Activated naive CD4-positive, alpha-beta T cell treated with anti-CD3 and anti-CD28 coated beads, Interleukin-2, amount 50 U/mL, for 72 hours (primary cell): ENCODE results near the gene ITSN2. TPM values are rescaled to one million over a fixed set of nuclear protein-coding genes. Genes with fewer than 3 reads are reported as not detected.
"Not testable (repeated sequence)": the region's sequence is repeated elsewhere in the genome, so short reads cannot be mapped to it uniquely, and the experiment has no call there.

Experiments
- ATAC-seq, 2 donors: fragments of 150-1000 bp; cut with Tn5 transposase; 2 replicates each; pipeline ENCODE4 v1.10.0; 2021; ENCODE audit warnings: mild to moderate bottlenecking in 2 of 2, moderate library complexity in 2 of 2
- DNase-seq, 2 donors: peaks; one replicate each; pipeline ENCODE4 v3.0.0; 2021 to 2022; ENCODE audit warnings: low spot score in 2 of 2
- H3K27ac Mint-ChIP-seq, 2 donors: one replicate each; pipeline ENCODE4 v1.8.0; 2022; ENCODE audit warnings: mild to moderate bottlenecking in 2 of 2, mixed read lengths in 2 of 2
- H3K36me3 Mint-ChIP-seq, 2 donors: one replicate each; pipeline ENCODE4 v1.8.0; 2022; ENCODE audit warnings: mixed read lengths in 2 of 2
- H3K9me3 Mint-ChIP-seq, 2 donors: one replicate each; pipeline ENCODE4 v1.8.0; 2022; ENCODE audit warnings: mixed read lengths in 2 of 2
- total RNA-seq, 2 donors: library from RNA; stranded (reverse); gene quantifications; one replicate each; pipeline ENCODE4 v1.2.3, GENCODE V29; 2022

ITSN2 gene
- total RNA-seq, 2 donors from 2014 or later: 48.7 to 51.2 TPM

- no peak for ATAC-seq
- Mint-ChIP-seq H3K27ac (no peak overlapping the region), H3K36me3 (no peaks in the 10 kb centered on the region), H3K9me3 (no peaks in the 10 kb centered on the region)
- no peak for DNase-seq
Measured at GRCh38 chr2:24375349-24376087, 15.2 kb upstream of the ITSN2 start.

- ATAC-seq: no peak
- DNase-seq: no peak
- H3K27ac Mint-ChIP-seq: no peak overlapping the region
- H3K36me3 Mint-ChIP-seq: no peaks in the 10 kb centered on the region
- H3K9me3 Mint-ChIP-seq: no peaks in the 10 kb centered on the region
Measured at GRCh38 chr2:24374301-24374700, 14.0 kb upstream of the ITSN2 start.

DNA sequence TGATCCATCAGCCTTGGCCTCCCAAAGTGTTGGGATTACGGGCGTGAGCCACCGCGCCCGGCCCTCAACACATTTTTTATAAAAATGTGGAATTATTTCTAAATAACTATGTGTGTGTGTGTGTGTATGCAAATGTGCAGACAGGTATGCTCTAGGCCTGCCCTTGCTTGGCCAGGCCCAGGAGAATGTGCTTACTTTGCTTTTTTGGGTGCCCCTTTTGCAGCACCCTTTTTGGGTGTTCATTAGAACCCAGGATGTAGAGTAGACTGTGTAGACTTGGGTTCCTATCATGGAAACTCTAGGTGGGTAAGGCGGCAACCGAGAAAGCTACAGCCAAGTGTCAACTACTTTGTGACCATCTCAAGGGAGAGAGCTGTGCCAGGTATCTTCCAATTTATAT lies 11.7 kb upstream of the ITSN2 start:
- DNase-seq: no peak
- Mint-ChIP-seq H3K27ac (no peak overlapping the region), H3K9me3 (no peaks in the 10 kb centered on the region), H3K36me3 (no peaks in the 10 kb centered on the region)
- ATAC-seq: no peak

- H3K9me3 Mint-ChIP-seq: no peaks in the 10 kb centered on the region
- peaks cover 0 to 3% of the 10 kb centered on the region in 2 donors for H3K36me3 Mint-ChIP-seq
- DNase-seq (no peak), ATAC-seq (no peak)
- H3K27ac Mint-ChIP-seq: no peak overlapping the region
Measured at GRCh38 chr2:24365826-24366225, 5.5 kb upstream of the ITSN2 start.

DNA sequence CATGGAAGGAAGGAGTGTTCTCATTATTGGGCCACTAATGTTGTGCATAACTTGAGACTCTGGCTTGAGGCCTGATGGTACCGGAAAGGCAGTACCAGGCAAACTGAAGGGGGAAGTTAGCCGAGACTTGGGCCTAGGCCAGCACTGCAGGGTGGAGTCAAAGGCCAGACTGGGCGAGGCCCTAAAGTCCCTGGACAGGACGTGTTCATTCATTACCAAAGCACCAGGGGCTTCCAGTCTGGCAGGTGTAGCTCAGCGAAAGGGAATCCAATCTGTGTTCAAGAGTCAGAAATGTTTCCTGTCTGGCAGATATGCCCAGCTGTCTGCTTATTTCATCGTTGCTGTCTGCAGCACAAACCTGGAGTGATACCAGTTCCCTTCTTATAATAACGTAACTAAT lies 4.7 kb upstream of the ITSN2 start:
- Mint-ChIP-seq H3K27ac (no peak overlapping the region), H3K9me3 (no peaks in the 10 kb centered on the region), H3K36me3 (peaks cover 0 to 4% of the 10 kb centered on the region in 2 donors)
- no peak for ATAC-seq
- DNase-seq: no peak

DNA sequence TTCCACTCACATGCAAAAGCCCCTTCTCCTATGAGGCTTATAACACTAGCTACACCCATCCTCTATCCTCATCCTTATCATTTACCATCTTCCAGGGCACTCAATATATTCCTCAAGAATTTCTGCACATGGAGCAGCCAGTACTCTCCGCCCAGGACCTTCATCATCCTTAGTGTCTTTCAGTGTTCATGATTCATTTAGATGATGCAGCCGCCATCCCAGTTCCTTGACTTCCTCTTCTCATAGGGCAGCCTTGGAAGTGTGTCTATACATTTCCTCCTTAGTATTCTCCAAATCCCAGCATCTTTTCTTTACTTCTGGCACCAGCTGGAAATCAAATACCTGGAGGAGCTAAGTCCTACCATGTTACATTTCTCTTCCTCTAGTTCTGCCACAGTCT lies 3.0 kb upstream of the ITSN2 start:
- ATAC-seq (no peak), DNase-seq (no peak)
- peaks cover 0 to 4% of the 10 kb centered on the region in 2 donors for H3K36me3 Mint-ChIP-seq
- H3K9me3 Mint-ChIP-seq: no peaks in the 10 kb centered on the region
- no peak overlapping the region for H3K27ac Mint-ChIP-seq

DNA sequence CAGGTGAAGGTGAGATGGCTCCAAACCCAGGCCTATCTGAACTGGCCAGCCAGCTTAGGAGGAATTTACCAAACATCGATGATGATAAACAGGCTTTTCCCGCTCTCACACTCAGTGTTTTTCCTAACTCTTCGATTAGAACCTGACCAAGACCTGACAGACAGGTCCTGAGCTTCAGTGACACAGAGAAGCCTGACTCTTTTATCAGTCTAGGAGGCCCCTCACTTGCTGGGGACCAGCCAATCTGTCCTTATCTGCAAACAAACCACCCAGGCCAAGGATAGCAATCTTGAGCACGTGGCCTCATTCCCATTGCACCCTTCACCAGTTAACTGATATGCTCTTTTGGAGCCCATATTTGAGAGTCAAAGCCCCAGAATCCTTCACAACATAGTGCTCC lies 1.9 kb upstream of the ITSN2 start:
- Mint-ChIP-seq H3K36me3 (peaks cover under 1 to 4% of the 10 kb centered on the region in 2 donors), H3K9me3 (peaks cover 0 to under 1% of the 10 kb centered on the region in 2 donors), H3K27ac (no peak overlapping the region)
- no peak for DNase-seq
- ATAC-seq: no peak

GRCh38 chr2:24360963-24361330 lies 611 bp upstream of the ITSN2 start:
- no peak for DNase-seq
- Mint-ChIP-seq H3K9me3 (peaks cover 0 to 4% of the 10 kb centered on the region in 2 donors), H3K27ac (peak overlapping the region; percentile 89 to 97), H3K36me3 (peaks cover 4 to 7% of the 10 kb centered on the region in 2 donors)
- no peak for ATAC-seq

DNA sequence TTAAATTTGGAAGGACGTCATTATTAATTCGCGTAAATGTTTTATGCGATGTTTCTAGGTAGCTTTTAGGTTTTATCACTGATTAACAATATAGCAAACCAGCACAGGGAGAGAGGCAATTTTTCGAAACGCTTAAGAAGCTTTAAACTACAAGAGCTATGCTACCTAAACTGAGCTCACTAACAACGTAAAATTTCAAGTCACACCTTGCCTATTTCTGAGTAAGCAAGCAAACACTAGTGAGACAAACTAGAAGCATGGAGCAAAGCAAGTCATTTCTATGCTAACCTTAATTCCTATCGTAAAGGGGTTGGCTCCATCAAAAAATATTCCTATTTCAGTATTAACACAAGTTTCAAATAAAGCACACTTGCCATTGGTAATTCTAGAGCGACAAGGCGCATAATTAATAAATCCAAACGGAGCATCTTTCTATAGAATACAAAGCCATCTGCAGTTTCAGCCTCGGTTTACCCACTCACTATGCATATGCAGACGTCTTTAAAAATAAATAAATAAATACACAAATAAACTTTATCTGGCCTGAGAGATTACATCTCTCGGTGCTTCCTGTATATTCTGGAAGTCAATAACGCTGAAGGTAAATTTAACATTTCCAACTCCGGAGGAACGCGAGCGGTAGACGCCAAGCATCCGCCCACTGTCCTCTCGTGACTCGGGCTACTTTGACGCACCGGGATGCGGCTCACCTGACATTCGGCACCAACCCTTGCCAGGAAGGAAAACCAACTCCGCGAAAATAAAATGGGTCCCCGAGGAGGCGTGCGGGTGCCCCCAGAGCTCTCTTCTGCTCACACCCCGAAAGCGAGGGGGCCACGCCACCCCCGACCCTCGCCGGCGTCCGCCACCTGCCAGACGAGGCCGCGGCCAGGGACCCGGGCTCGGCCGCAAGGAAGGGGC lies 947 bp downstream of the ITSN2 start:
- peak; percentile 18 to 48 for ATAC-seq
- H3K9me3 Mint-ChIP-seq: peaks cover 0 to 4% of the 10 kb centered on the region in 2 donors
- H3K27ac Mint-ChIP-seq: peak overlapping the region; percentile 89
- H3K36me3 Mint-ChIP-seq: peaks cover 4 to 7% of the 10 kb centered on the region in 2 donors
- DNase-seq: peak; percentile 44 to 62

GRCh38 chr2:24357767-24358166 lies 2.6 kb downstream of the ITSN2 start:
- H3K36me3 Mint-ChIP-seq, ATAC-seq, H3K9me3 Mint-ChIP-seq, H3K27ac Mint-ChIP-seq, DNase-seq: not testable (repeated sequence)

- H3K9me3 Mint-ChIP-seq, H3K27ac Mint-ChIP-seq, H3K36me3 Mint-ChIP-seq, ATAC-seq, DNase-seq: not testable (repeated sequence)
Measured at GRCh38 chr2:24357115-24357514, 3.2 kb downstream of the ITSN2 start.

- ATAC-seq (no peak), DNase-seq (no peak)
- Mint-ChIP-seq H3K9me3 (peaks cover 0 to 4% of the 10 kb centered on the region in 2 donors), H3K36me3 (peaks cover 0 to 7% of the 10 kb centered on the region in 2 donors), H3K27ac (peak overlapping the region in 1 of 2 donors; percentile 21)
Measured at GRCh38 chr2:24354957-24355356, 5.4 kb downstream of the ITSN2 start.

GRCh38 chr2:24354395-24354794 lies 5.9 kb downstream of the ITSN2 start:
- peaks cover 0 to 4% of the 10 kb centered on the region in 2 donors for H3K9me3 Mint-ChIP-seq
- ATAC-seq (no peak), DNase-seq (no peak)
- peaks cover 0 to 7% of the 10 kb centered on the region in 2 donors for H3K36me3 Mint-ChIP-seq
- H3K27ac Mint-ChIP-seq: no peak overlapping the region

DNA sequence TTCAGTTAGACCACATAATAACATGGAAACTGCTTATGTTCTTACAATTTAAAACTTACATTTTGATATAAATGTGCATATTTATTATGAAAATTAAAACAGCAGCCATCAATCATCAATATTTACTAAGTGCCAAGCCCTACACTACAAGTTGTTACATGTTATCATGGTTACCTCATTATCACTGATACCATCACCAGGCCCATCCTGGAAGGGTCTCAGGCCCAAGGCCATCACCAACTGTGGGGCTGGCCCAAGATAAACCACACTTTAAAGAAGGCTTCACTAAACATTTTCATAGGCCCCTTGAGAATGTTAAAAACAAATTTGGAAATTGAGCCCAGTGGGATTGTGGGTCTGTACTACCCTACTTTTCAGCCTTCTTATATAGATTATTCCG lies 6.4 kb downstream of the ITSN2 start:
- H3K9me3 Mint-ChIP-seq: peaks cover 0 to 4% of the 10 kb centered on the region in 2 donors
- peaks cover 0 to 7% of the 10 kb centered on the region in 2 donors for H3K36me3 Mint-ChIP-seq
- H3K27ac Mint-ChIP-seq: no peak overlapping the region
- ATAC-seq: no peak
- DNase-seq: no peak

DNA sequence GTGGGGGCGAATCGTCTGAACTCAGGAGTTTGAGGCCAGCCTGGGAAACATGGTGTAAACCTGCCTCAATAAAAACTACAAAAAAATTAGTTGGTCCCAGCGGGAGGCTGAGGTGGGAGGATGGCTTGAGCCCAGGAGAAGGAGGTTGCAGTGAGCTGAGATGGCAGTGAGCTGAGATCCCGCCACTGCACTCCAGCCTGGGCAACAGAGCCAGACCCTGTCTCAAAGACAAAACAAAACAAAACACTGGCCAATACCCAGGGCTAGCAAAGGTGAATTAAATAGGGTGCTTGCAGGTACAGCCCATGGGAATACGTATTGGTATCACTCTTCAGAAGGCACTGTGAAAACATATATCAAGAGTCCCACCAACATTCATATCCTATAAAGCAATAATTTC lies 7.0 kb downstream of the ITSN2 start:
- Mint-ChIP-seq H3K9me3 (peaks cover 0 to 4% of the 10 kb centered on the region in 2 donors), H3K36me3 (peaks cover 0 to 7% of the 10 kb centered on the region in 2 donors), H3K27ac (no peak overlapping the region)
- ATAC-seq (no peak), DNase-seq (no peak)

- peaks cover 0 to 4% of the 10 kb centered on the region in 2 donors for H3K9me3 Mint-ChIP-seq
- H3K27ac Mint-ChIP-seq: no peak overlapping the region
- ATAC-seq (no peak), DNase-seq (no peak)
- peaks cover 0 to 7% of the 10 kb centered on the region in 2 donors for H3K36me3 Mint-ChIP-seq
Measured at GRCh38 chr2:24352664-24353063, 7.7 kb downstream of the ITSN2 start.

DNA sequence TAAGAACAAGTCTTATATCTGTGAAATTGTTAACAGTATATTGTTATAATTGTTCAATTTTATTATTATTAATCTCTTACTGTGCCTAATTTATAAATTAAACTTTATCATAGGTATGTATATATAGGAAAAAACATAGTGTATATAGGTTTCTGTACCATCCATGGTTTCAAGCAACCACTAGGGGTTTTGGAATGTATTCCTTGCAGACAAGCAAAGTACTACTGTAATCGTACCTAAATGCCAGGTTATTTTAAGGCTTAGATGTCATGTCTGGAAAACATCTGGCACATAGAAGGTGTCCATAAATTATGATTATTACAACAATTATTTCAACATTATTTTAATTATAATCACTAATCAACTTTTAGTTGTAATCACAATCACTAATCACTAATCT lies 8.4 kb downstream of the ITSN2 start:
- Mint-ChIP-seq H3K9me3 (peaks cover 0 to 1% of the 10 kb centered on the region in 2 donors), H3K36me3 (peaks cover 0 to 4% of the 10 kb centered on the region in 2 donors), H3K27ac (no peak overlapping the region)
- DNase-seq: no peak
- no peak for ATAC-seq
